Parathyroid adenoma (tissue), 2 donors: ENCODE measurements around the gene MAMDC2.

ENCODE experiments used
- H2AFZ ChIP-seq: fragments of 300-600 bp; sonication (generic); one replicate; pipeline ENCODE4 v1.7.0; 2017; ENCODE audit warnings: antibody characterized with exemption, mild to moderate bottlenecking
- H3K27ac ChIP-seq: fragments of 300-600 bp; sonication (generic); one replicate; pipeline ENCODE4 v1.7.0; 2017
- H3K27me3 ChIP-seq: fragments of 300-600 bp; sonication (generic); one replicate; pipeline ENCODE4 v1.7.0; 2017; ENCODE audit warnings: low read length; ENCODE audit not compliant: control insufficient read depth, insufficient read depth
- H3K36me3 ChIP-seq: fragments of 300-600 bp; sonication (generic); one replicate; pipeline ENCODE4 v1.7.0; 2017; ENCODE audit warnings: low read length; ENCODE audit not compliant: control insufficient read depth, insufficient read depth
- H3K4me1 ChIP-seq: fragments of 300-600 bp; sonication (generic); one replicate; pipeline ENCODE4 v1.7.0; 2017; ENCODE audit warnings: control low read depth
- H3K4me2 ChIP-seq: fragments of 300-600 bp; sonication (generic); one replicate; pipeline ENCODE4 v1.7.0; 2017; ENCODE audit warnings: low read length
- H3K4me3 ChIP-seq: fragments of 300-600 bp; sonication (generic); one replicate; pipeline ENCODE4 v1.7.0; 2017; ENCODE audit warnings: low read depth, low read length
- H3K79me2 ChIP-seq: fragments of 300-600 bp; sonication (generic); one replicate; pipeline ENCODE4 v1.7.0; 2017; ENCODE audit warnings: control low read depth
- H3K9ac ChIP-seq: fragments of 300-600 bp; sonication (generic); one replicate; pipeline ENCODE4 v1.7.0; 2017; ENCODE audit warnings: mild to moderate bottlenecking
- H3K9me3 ChIP-seq: fragments of 300-600 bp; sonication (generic); one replicate; pipeline ENCODE4 v1.7.0; 2017; ENCODE audit warnings: low read length; ENCODE audit not compliant: control insufficient read depth
- CTCF ChIP-seq: fragments of 300-600 bp; sonication (generic); IDR thresholded peaks from one replicate; pipeline ENCODE4 v1.7.0; 2017; ENCODE audit warnings: antibody characterized with exemption, mild to moderate bottlenecking
- donor health status: primary hyperparathyroidism.

Gene MAMDC2

GRCh38 chr9:70111042-70111602 lies 67.5 kb downstream of the MAMDC2 start:
- Histone ChIP-seq H3K36me3 (no peaks in the 10 kb centered on the region), H3K27me3 (no peaks in the 10 kb centered on the region), H3K4me2 (no peak overlapping the region), H2AFZ (no peak overlapping the region), H3K79me2 (no peaks in the 10 kb centered on the region), H3K9me3 (no peaks in the 10 kb centered on the region), H3K27ac (no peak overlapping the region), H3K4me1 (no peaks in the 10 kb centered on the region), H3K9ac (no peak overlapping the region), H3K4me3 (no peak overlapping the region)
- TF ChIP-seq CTCF = peak; percentile 50

GRCh38 chr9:70111641-70112236 lies 68.1 kb downstream of the MAMDC2 start:
- no peaks in the 10 kb centered on the region for H3K9me3 ChIP-seq
- H3K27ac ChIP-seq = no peak overlapping the region
- no peaks in the 10 kb centered on the region for H3K79me2 ChIP-seq
- TF ChIP-seq CTCF = no peak
- H3K4me1 ChIP-seq = no peaks in the 10 kb centered on the region
- no peak overlapping the region for H3K9ac ChIP-seq
- no peaks in the 10 kb centered on the region for H3K36me3 ChIP-seq
- no peak overlapping the region for H3K4me3 ChIP-seq
- no peak overlapping the region for H3K4me2 ChIP-seq
- H2AFZ ChIP-seq = no peak overlapping the region
- H3K27me3 ChIP-seq = no peaks in the 10 kb centered on the region

- TF ChIP-seq CTCF = no peak
- Histone ChIP-seq H2AFZ (no peak overlapping the region), H3K4me2 (no peak overlapping the region), H3K4me3 (no peak overlapping the region), H3K27me3 (no peaks in the 10 kb centered on the region), H3K4me1 (no peaks in the 10 kb centered on the region), H3K36me3 (no peaks in the 10 kb centered on the region), H3K79me2 (no peaks in the 10 kb centered on the region), H3K9ac (no peak overlapping the region), H3K9me3 (no peaks in the 10 kb centered on the region), H3K27ac (no peak overlapping the region)
Observed at GRCh38 chr9:70112981-70113380, 69.3 kb downstream of the MAMDC2 start.

GRCh38 chr9:70113403-70114022 lies 69.9 kb downstream of the MAMDC2 start:
- Histone ChIP-seq H3K4me2 (no peak overlapping the region), H3K27ac (no peak overlapping the region), H3K9ac (no peak overlapping the region), H3K4me1 (no peaks in the 10 kb centered on the region), H3K9me3 (no peaks in the 10 kb centered on the region), H3K27me3 (no peaks in the 10 kb centered on the region), H3K36me3 (no peaks in the 10 kb centered on the region), H3K4me3 (no peak overlapping the region), H2AFZ (no peak overlapping the region), H3K79me2 (no peaks in the 10 kb centered on the region)
- TF ChIP-seq CTCF = peak; percentile 41
